ENCODE measurements around the gene MRTFA.

MRTFA gene

GRCh38 chr22:40519948-40520331 is 116.6 kb downstream of the MRTFA start:
- Histone ChIP-seq H3K36me3 (peaks cover 0 to 5% (median 0%) of the 10 kb centered on the region in 3 donors), H3K27me3 (no peaks in the 10 kb centered on the region), H3K4me1 (peaks cover 0 to 65% (median 15%) of the 10 kb centered on the region in 4 donors), H3K27ac (no peak overlapping the region), H3K9me3 (no peaks in the 10 kb centered on the region), H3K4me3 (no peak overlapping the region)
- no peak for TF ChIP-seq CTCF (IDR thresholded peaks at IDR 0.05)
- intact Hi-C loops (cut with DNase I; ENCODE audit: low total_unique reads), result loop anchor here (10.0 kb wide), 1 partner anchor 115 kb away; the partner anchor contains the start of gene MRTFA
- DNase-seq, result no peak

- no peak for DNase-seq
- no peak for TF ChIP-seq CTCF (IDR thresholded peaks at IDR 0.05)
- no peaks in the 10 kb centered on the region for H3K9me3 ChIP-seq
- peaks cover 0 to 5% (median 0%) of the 10 kb centered on the region in 3 donors for H3K36me3 ChIP-seq
- no peak overlapping the region for H3K27ac ChIP-seq
- intact Hi-C loops (cut with DNase I; ENCODE audit: low total_unique reads), result no loop called here
- H3K27me3 ChIP-seq, result no peaks in the 10 kb centered on the region
- no peak overlapping the region for H3K4me3 ChIP-seq
- H3K4me1 ChIP-seq, result peaks cover 0 to 65% (median 14%) of the 10 kb centered on the region in 4 donors
Observed at GRCh38 chr22:40519284-40519947, 117.1 kb downstream of the MRTFA start.

- no peak for TF ChIP-seq CTCF (IDR thresholded peaks at IDR 0.05)
- intact Hi-C loops (cut with DNase I; ENCODE audit: low total_unique reads), result no loop called here
- H3K27me3 ChIP-seq, result no peaks in the 10 kb centered on the region
Observed at GRCh38 chr22:40518840-40519239, 117.7 kb downstream of the MRTFA start.

GRCh38 chr22:40517631-40518030 is 118.9 kb downstream of the MRTFA start:
- H3K27ac ChIP-seq, result no peak overlapping the region
- no peaks in the 10 kb centered on the region for H3K9me3 ChIP-seq
- no peak for DNase-seq
- H3K27me3 ChIP-seq, result no peaks in the 10 kb centered on the region
- H3K4me1 ChIP-seq, result peaks cover 0 to 75% (median 19%) of the 10 kb centered on the region in 4 donors
- intact Hi-C loops (cut with DNase I; ENCODE audit: low total_unique reads), result no loop called here
- H3K36me3 ChIP-seq, result peaks cover 0 to 5% (median 0%) of the 10 kb centered on the region in 3 donors
- no peak overlapping the region for H3K4me3 ChIP-seq
- no peak for TF ChIP-seq CTCF (IDR thresholded peaks at IDR 0.05)

More at GRCh38 chr22:40518840-40519239, 117.7 kb downstream of the MRTFA start:
- Histone ChIP-seq H3K4me3 (no peak overlapping the region), H3K36me3 (peaks cover 0 to 5% (median 0%) of the 10 kb centered on the region in 3 donors), H3K9me3 (no peaks in the 10 kb centered on the region), H3K4me1 (peaks cover 0 to 65% (median 10%) of the 10 kb centered on the region in 4 donors), H3K27ac (no peak overlapping the region)
- DNase-seq, result no peak

GRCh38 chr22:40516416-40516815 is 120.1 kb downstream of the MRTFA start:
- Histone ChIP-seq H3K4me1 (peaks cover 3 to 78% (median 28%) of the 10 kb centered on the region in 4 donors), H3K27ac (peak overlapping the region in 1 of 2 donors; percentile 27), H3K36me3 (peaks cover 0 to 5% (median 0%) of the 10 kb centered on the region in 3 donors), H3K9me3 (no peaks in the 10 kb centered on the region), H3K27me3 (no peaks in the 10 kb centered on the region), H3K4me3 (no peak overlapping the region)
- no peak for TF ChIP-seq CTCF (IDR thresholded peaks at IDR 0.05)
- intact Hi-C loops (cut with DNase I; ENCODE audit: low total_unique reads), result no loop called here
- DNase-seq, result no peak

Measured in tibial artery (tissue), 4 donors.